Activated CD4-positive, alpha-beta memory T cell treated with anti-CD3 and anti-CD28 coated beads for 36 hours (primary cell): ENCODE measurements around the gene HOXB6. TPM values are rescaled to one million over a fixed set of nuclear protein-coding genes. Genes with fewer than 3 reads are reported as not detected.

Experiments used
- CTCF ChIA-PET: fragments of 350-600 bp; sonication (Branson Sonifier 250); formaldehyde crosslinking; loops from one replicate; lab custom pipeline; 2021; ENCODE audit warnings: antibody characterized with exemption, inconsistent platforms; lab: Charles Lee
- POLR2A ChIA-PET: fragments of 350-600 bp; sonication (Branson Sonifier 250); formaldehyde crosslinking; loops from one replicate; lab custom pipeline; 2021; ENCODE audit warnings: antibody characterized with exemption; lab: Charles Lee
- DNase-seq: peaks from one replicate; pipeline ENCODE4 v3.0.0-alpha.2; 2020
- H3K27ac Mint-ChIP-seq: one replicate; pipeline ENCODE4 v1.8.0; 2021; ENCODE audit warnings: mixed read lengths
- H3K27me3 Mint-ChIP-seq: one replicate; pipeline ENCODE4 v1.8.0; 2021; ENCODE audit warnings: mixed read lengths
- H3K36me3 Mint-ChIP-seq: one replicate; pipeline ENCODE4 v1.8.0; 2021; ENCODE audit warnings: mixed read lengths
- H3K4me1 Mint-ChIP-seq: one replicate; pipeline ENCODE4 v1.8.0; 2021; ENCODE audit warnings: low read depth, mixed read lengths
- H3K4me3 Mint-ChIP-seq: one replicate; pipeline ENCODE4 v1.8.0; 2021; ENCODE audit warnings: mild to moderate bottlenecking, mixed read lengths
- H3K9me3 Mint-ChIP-seq: one replicate; pipeline ENCODE4 v1.8.0; 2021; ENCODE audit warnings: mixed read lengths
- intact Hi-C: fragments of 100-400 bp; cut with micrococcal nuclease; formaldehyde crosslinking; loops from one replicate; pipeline ENCODE4 v1.15.1; 2023
- total RNA-seq, 2 experiments: library from RNA; stranded (reverse); gene quantifications; one replicate each; pipeline ENCODE4 v1.2.3, GENCODE V29; 2021

The HOXB6 gene
- total RNA-seq, 2 experiments from 2014 or later: 0.21 to 0.22 TPM

DNA sequence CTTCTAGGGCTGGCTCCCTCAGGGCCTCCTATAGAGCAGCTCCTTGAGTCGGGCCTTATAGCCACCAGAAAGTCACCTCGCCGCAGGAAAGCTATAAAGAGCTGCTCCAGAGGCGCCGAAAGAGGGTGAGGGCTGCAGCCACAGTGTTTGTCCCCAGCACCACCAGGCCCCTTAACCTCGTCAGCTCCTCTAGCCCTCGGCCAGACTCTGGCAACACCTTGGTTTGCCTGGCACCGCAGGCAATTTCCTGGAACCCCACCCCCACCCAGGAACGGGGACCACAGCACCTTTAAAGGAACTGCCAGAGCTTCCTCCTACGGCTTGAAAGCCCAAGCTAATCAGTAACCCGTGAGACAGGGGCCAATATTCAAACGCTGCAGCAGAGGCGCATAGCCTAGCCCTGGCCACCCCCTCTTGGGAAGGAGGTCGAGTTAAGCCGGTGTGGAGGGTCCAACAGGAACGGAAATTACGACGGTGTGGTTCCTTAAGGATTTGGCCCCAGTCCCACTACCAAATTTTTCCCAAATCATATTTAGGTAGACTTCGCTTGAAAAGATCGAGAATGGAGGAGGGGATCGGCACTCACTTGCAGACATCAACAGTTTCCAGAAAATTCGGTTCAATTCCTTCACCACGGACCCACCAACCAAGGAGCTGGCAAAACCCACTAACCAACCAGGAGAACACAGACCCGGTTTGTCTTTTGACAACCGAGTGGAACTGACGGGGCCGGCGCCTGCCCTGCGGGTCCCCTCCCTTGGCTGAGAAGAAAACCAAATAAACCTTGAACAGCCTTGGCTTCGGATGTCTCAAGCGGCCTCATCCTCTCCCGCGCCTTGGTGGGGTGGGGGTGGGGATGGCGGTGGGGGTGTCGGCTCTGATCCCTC lies 3.0 kb downstream of the HOXB6 start:
- CTCF ChIA-PET: interaction anchor here (0.6 to 2.3 kb wide), 8 partner anchors 14 to 396 kb away, joined by 3 to 11 read pairs (median 4); no protein-coding TSS in a partner anchor
- Mint-ChIP-seq H3K27me3 (peaks cover 85% of the 10 kb centered on the region), H3K9me3 (no peaks in the 10 kb centered on the region), H3K27ac (no peak overlapping the region), H3K4me3 (peak overlapping the region; percentile 3), H3K4me1 (peaks cover 24% of the 10 kb centered on the region), H3K36me3 (no peaks in the 10 kb centered on the region)
- intact Hi-C loops: no loop called here
- POLR2A ChIA-PET: no interaction called here
- no peak for DNase-seq

DNA sequence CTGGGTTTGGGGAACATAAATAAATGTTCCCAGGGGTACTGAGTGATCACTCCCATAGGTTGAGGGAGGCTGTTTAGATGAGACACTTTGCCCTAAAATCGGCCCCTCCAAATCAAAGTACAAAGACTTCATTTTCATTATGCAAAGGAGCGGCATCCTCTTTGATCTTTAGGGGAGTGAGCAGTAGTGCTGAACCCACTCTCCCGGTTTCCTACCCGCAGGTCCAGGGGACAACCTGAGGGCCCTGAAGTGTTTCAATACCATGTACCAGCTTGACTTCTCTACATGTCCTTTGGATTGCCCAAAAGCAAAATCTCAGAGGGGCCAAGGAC lies 3.6 kb downstream of the HOXB6 start:
- H3K9me3 Mint-ChIP-seq: no peaks in the 10 kb centered on the region
- POLR2A ChIA-PET: no interaction called here
- DNase-seq: no peak
- H3K4me1 Mint-ChIP-seq: peaks cover 30% of the 10 kb centered on the region
- intact Hi-C loops: no loop called here
- CTCF ChIA-PET: interaction anchor here (0.6 to 2.3 kb wide), 8 partner anchors 13 to 395 kb away, joined by 3 to 11 read pairs (median 4); no protein-coding TSS in a partner anchor
- no peaks in the 10 kb centered on the region for H3K36me3 Mint-ChIP-seq
- H3K4me3 Mint-ChIP-seq: no peak overlapping the region
- peaks cover 86% of the 10 kb centered on the region for H3K27me3 Mint-ChIP-seq
- H3K27ac Mint-ChIP-seq: no peak overlapping the region

DNA sequence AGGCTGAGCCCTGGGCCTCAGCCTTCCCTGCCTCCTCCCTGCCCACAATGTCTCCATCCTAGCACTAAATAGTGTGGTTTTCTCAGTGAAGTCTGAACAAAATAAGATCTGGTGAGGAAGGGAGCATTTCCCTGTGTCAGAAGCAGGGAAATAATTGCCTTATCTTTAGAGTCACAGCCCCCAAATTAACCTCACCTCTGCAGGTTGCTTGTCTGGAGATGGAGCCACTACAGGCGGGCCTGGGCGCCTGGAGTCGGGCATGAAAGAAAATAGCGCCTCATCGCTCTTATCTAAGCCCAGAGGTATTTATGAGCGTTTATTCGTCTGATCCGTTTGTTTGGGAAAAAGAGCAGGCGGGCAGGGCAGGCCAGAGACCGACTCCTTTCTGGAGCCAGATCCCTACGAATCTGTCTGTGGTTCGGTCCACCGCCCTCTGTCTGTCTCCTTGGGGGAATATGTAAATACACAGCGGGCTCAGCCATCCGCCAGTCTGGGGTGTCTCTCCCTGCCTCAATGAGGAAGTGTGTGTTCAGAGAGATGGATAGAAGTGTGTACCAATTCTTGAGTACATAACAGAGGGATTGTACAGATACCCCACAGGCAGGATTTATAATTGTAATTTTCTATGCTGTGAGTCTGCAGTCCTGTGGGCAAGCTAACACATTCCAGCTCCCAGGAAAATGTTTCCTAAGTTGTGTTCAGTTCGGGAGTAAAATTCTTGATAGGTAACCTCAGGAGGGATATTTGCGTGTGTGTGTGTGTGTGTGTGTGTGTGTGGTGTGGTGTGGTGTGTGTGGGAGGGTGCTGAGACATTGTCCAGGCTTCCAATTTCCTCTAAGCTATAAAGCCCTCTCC lies 4.3 kb downstream of the HOXB6 start:
- Mint-ChIP-seq H3K4me3 (no peak overlapping the region), H3K27me3 (peaks cover 85% of the 10 kb centered on the region), H3K27ac (no peak overlapping the region), H3K36me3 (no peaks in the 10 kb centered on the region), H3K4me1 (peaks cover 30% of the 10 kb centered on the region), H3K9me3 (no peaks in the 10 kb centered on the region)
- DNase-seq: no peak
- intact Hi-C loops: no loop called here
- ChIA-PET CTCF (interaction anchor here (0.6 to 2.3 kb wide), 8 partner anchors 12 to 340 kb away, joined by 3 to 11 read pairs (median 4); no protein-coding TSS in a partner anchor), POLR2A (no interaction called here)

DNA sequence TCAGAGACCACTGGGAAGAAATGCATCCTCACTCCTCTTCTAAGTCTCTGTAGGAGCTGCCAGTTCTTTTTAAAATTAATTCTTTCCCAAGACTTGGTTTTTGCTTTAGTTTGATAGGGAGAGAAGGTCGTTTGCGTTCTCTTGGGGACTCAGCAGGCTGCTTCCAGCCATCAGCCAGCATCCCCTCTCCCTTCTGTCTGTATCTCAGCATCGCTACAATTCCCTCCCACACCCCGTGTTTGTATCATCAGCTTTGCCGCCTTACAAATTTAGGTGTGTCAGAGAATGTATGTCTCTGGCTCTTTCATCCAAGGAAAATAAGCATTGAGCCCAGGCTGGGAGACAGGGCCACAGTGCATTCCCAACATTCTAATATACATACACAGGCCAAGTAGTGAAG lies 5.4 kb downstream of the HOXB6 start:
- no peak for DNase-seq
- CTCF ChIA-PET: interaction anchor here (1.1 to 1.5 kb wide), 2 partner anchors 11 to 13 kb away, joined by 3 to 4 read pairs; no protein-coding TSS in a partner anchor
- intact Hi-C loops: no loop called here
- H3K27me3 Mint-ChIP-seq: peaks cover 82% of the 10 kb centered on the region
- H3K4me1 Mint-ChIP-seq: peaks cover 27% of the 10 kb centered on the region
- POLR2A ChIA-PET: no interaction called here
- no peak overlapping the region for H3K4me3 Mint-ChIP-seq
- H3K27ac Mint-ChIP-seq: no peak overlapping the region
- H3K36me3 Mint-ChIP-seq: no peaks in the 10 kb centered on the region
- no peaks in the 10 kb centered on the region for H3K9me3 Mint-ChIP-seq

DNA sequence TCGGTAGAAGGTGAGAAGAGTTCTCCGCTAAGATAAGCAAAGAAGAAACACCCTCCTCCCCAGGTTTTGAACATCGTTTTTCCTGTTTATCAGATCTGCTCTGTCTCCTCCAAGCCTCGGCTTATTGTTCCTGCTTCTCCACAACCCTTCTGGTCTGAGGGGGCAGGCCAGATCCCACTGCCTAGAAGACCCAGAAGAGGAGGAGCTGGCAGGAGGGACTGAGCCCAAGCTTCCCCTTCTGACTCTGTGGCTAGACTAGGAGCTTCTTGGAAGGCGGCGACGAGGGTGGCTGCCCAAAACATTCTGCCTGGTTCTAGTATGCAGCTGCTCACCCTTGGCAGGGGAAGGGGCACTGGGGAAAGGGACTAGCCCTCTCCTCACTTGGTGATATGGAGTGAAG lies 6.0 kb downstream of the HOXB6 start:
- H3K27ac Mint-ChIP-seq: no peak overlapping the region
- no peak overlapping the region for H3K4me3 Mint-ChIP-seq
- peaks cover 26% of the 10 kb centered on the region for H3K4me1 Mint-ChIP-seq
- H3K27me3 Mint-ChIP-seq: peaks cover 80% of the 10 kb centered on the region
- DNase-seq: no peak
- no peaks in the 10 kb centered on the region for H3K36me3 Mint-ChIP-seq
- ChIA-PET POLR2A (no interaction called here), CTCF (interaction anchor here (1.5 kb wide), 1 partner anchor 14 kb away, joined by 4 read pairs; no protein-coding TSS in a partner anchor)
- H3K9me3 Mint-ChIP-seq: no peaks in the 10 kb centered on the region
- intact Hi-C loops: no loop called here

DNA sequence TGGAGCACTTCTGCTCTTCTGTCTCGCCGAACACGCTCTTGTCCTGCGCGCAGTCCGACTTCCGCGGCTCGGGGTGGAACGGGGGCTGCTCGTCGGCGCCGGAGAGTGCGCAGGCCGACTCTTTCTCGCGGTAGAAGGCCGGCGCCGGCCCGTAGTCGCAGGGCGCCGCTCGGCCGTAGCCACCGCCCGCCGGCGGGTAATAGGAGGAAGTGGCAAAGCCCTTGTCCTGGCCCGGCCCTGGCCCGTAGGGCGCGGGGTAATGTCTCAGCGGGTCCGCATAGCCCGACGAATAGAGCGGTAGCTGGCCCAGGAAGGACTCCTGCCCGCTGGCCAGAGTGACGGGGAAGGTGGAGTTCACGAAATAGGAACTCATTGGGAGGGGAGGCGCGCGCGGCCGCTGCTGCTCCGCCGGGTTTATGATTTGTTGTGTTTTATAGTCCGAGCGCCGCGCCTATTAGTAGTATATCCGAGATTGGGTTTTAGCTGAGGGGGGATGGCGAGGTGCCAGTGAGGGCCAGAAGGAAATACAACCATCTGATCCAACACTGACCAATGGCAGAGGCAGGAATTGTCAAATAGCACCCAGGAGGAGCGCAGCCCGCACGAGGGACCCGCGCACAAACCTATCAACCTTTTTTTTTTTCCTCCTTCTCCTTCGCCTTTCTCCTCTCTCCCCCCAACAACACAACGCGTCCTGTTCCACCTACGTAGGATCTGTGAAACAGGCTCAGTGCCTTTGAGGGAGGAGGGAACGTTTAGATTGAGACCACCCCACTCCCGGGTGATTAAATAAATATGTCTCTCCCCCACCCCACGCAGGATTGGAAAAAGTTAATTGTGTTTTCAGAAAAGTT lies 6.8 kb downstream of the HOXB6 start:
- Mint-ChIP-seq H3K36me3 (no peaks in the 10 kb centered on the region), H3K4me1 (peaks cover 27% of the 10 kb centered on the region), H3K4me3 (peak overlapping the region; percentile 72), H3K9me3 (no peaks in the 10 kb centered on the region), H3K27me3 (peaks cover 79% of the 10 kb centered on the region), H3K27ac (no peak overlapping the region)
- ChIA-PET POLR2A (no interaction called here), CTCF (interaction anchor here (1.5 kb wide), 1 partner anchor 15 kb away, joined by 4 read pairs; no protein-coding TSS in a partner anchor)
- peak; percentile 40 for DNase-seq
- intact Hi-C loops: loop anchor here (2.0 kb wide), 1 partner anchor 15 kb away; no protein-coding TSS in a partner anchor

DNA sequence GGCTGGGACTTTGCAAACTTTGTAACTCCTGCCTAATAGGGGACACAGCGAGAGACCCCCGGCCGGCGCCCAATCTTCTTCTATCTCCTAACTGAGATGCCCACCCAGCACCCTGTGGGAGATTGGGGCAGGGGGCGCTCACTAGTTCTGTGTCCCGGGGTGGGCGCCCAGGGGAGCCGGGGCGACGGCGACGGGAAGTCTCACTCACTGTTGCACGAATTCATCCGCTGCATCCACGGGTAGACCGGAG lies 7.3 kb downstream of the HOXB6 start:
- H3K9me3 Mint-ChIP-seq: no peaks in the 10 kb centered on the region
- POLR2A ChIA-PET: no interaction called here
- H3K36me3 Mint-ChIP-seq: no peaks in the 10 kb centered on the region
- intact Hi-C loops: loop anchor here (2.0 kb wide), 1 partner anchor 15 kb away; no protein-coding TSS in a partner anchor
- DNase-seq: no peak
- peaks cover 78% of the 10 kb centered on the region for H3K27me3 Mint-ChIP-seq
- H3K4me3 Mint-ChIP-seq: peak overlapping the region; percentile 72
- peaks cover 30% of the 10 kb centered on the region for H3K4me1 Mint-ChIP-seq
- no peak overlapping the region for H3K27ac Mint-ChIP-seq
- CTCF ChIA-PET: interaction anchor here (6.0 kb wide), 1 partner anchor 264 kb away, joined by 94 read pairs; no protein-coding TSS in a partner anchor

DNA sequence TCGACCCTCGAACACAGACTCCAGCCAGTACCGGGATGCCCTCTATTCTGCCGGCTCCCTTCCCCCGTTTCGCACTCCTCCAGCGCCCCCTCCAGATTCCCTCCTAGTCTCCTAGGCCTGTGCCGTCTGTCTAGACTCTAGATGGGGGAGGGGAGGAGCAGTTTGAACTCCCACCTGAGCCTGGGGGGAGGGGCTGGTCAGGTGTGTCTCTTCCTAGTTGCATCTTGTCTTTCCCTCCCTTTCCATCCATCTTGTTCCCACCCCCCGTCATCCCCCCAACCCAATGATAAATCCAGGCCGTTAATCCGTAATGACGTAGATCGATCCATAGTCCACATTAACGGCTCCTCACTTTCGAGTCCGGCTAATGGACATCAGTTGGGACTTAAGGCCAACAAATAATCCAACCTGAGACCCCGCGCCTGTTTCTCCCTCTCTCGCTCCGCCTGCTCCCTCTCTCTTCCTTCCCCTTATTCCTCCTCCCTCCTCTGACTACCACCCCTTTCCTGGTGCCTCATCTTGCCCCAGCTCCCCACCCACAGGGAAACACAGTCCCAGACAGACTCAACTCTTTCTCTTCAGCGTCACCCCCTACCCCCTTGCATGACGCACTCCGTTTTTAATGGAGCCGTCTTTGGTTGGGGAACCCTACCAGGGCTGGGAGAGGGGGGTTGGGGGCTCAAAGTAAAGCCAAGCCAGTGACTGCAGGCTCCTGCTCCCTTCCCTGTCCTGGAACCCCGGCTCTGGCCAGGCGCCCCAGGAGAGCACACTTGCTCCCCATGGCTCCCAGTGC lies 7.9 kb downstream of the HOXB6 start:
- H3K4me3 Mint-ChIP-seq: peak overlapping the region; percentile 72
- no peak for DNase-seq
- H3K27me3 Mint-ChIP-seq: peaks cover 78% of the 10 kb centered on the region
- no peaks in the 10 kb centered on the region for H3K9me3 Mint-ChIP-seq
- intact Hi-C loops: loop anchor here (2.0 kb wide), 1 partner anchor 16 kb away; no protein-coding TSS in a partner anchor
- peaks cover 29% of the 10 kb centered on the region for H3K4me1 Mint-ChIP-seq
- CTCF ChIA-PET: interaction anchor here (1.0 to 6.0 kb wide), 9 partner anchors 14 to 373 kb away, joined by 3 to 94 read pairs (median 5); no protein-coding TSS in a partner anchor
- POLR2A ChIA-PET: no interaction called here
- H3K36me3 Mint-ChIP-seq: no peaks in the 10 kb centered on the region
- no peak overlapping the region for H3K27ac Mint-ChIP-seq

DNA sequence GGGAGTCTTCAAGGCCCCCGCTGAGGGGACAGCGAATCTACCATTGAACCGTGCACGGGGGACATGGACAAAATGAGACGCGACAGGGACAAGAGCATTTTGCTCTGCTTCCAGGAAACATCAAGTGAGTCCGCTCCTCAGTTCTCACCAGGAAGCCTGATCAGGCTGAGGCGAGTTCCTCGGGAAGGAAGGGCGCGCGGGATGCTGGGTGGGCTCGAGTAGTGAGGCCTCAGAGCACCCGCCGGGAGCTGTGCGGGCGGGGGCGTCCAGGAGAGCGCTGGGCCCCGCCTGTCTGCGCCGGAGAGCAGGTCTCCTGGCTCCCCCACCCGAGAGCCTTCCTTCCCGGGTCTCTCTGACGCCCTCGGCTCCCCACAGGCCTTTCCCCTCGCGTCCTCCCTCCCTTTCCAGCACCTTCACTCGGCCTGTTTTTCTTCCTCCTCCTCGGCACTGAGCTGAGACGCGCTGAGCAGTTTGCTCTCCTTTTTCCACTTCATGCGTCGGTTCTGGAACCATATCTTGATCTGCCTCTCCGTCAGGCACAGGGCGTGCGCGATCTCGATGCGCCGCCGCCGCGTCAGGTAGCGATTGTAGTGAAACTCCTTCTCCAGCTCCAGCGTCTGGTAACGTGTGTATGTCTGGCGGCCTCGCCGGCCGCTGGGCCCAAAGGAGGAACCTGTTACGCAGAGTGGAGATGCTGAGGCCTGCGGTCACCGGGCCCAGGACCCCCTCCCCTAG lies 8.6 kb downstream of the HOXB6 start:
- Mint-ChIP-seq H3K4me1 (peaks cover 29% of the 10 kb centered on the region), H3K36me3 (no peaks in the 10 kb centered on the region), H3K27me3 (peaks cover 77% of the 10 kb centered on the region), H3K9me3 (no peaks in the 10 kb centered on the region), H3K4me3 (peak overlapping the region; percentile 72), H3K27ac (no peak overlapping the region)
- intact Hi-C loops: loop anchor here (2.0 kb wide), 1 partner anchor 17 kb away; no protein-coding TSS in a partner anchor
- peak; percentile 60 for DNase-seq
- ChIA-PET POLR2A (no interaction called here), CTCF (interaction anchor here (1.0 to 6.0 kb wide), 9 partner anchors 13 to 373 kb away, joined by 3 to 94 read pairs (median 5); no protein-coding TSS in a partner anchor)

DNA sequence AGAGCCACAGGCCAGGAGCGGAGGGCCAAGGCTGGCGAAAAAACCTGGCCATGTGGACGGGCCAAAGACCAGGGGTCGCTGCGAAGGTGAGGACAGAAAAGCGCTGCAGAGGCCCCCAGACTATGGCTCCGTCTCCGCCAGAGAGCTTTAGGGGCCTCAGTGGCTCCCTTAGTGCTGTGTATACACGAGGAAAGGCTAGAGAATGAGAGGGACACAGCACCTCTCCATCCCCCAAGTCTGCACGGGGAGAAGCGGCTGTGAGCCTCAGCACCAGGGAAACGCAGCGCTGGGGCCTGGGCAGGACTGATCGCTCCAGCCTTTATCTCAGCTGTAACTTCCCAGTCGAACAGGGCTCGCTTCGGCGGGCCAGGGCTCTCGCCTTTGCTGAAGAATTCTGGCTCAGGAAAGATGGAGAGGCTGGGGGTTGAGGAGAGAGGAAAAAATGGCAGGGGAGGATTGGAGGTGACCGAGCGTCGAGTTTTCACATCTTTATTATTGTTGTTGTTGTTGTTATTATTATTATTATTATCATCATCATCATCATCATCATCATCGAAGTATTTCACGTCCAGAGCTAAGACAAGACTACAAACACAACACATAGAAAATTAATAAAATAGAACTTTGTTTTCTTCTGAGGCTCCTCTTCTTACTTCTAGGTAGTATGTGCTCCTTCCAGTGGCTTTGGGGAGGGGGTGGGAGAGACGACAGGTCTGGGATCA lies 9.3 kb downstream of the HOXB6 start:
- Mint-ChIP-seq H3K9me3 (no peaks in the 10 kb centered on the region), H3K4me3 (no peak overlapping the region), H3K4me1 (peaks cover 29% of the 10 kb centered on the region), H3K36me3 (no peaks in the 10 kb centered on the region), H3K27ac (no peak overlapping the region), H3K27me3 (peaks cover 75% of the 10 kb centered on the region)
- intact Hi-C loops: no loop called here
- CTCF ChIA-PET: interaction anchor here (0.6 to 6.0 kb wide), 13 partner anchors 12 to 1157 kb away, joined by 3 to 94 read pairs (median 4); no protein-coding TSS in a partner anchor
- DNase-seq: no peak
- POLR2A ChIA-PET: no interaction called here
